GM18519 (cell line): ENCODE measurements around the gene SLC24A4.

Experiments
- ATAC-seq: cut with Tn5 transposase; IDR thresholded peaks from one replicate; pipeline ENCODE4 v1.9.1; 2021; ENCODE audit warnings: mild to moderate bottlenecking, moderate library complexity; ENCODE audit not compliant: unreplicated experiment, low FRiP score

The SLC24A4 gene

DNA sequence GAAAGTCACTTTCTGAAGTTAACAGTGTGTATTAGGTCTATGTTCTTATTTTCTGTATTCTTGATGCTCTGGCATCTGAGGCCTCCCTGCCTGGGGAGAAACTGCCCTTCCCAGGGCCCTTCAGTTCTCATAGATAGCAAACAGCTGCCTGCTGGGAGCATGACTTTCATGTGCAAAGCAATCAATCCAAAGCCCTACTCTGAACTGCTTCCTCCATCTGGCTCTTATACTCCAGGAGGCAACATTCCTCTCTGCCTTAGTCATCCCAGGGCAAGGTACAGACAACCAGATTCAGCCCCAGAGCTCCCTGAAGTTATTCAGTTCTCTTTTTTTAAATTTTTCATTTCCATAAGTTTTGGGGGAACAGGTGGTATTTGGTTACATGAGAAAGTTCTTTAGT is 149.0 kb downstream of the SLC24A4 start:
- ATAC-seq, result no peak

- ATAC-seq, result no peak
Measured at GRCh38 chr14:92472860-92473259, 149.9 kb downstream of the SLC24A4 start.

GRCh38 chr14:92473261-92473968 is 150.4 kb downstream of the SLC24A4 start:
- ATAC-seq, result no peak

- no peak for ATAC-seq
Measured at GRCh38 chr14:92473969-92474535, 151.1 kb downstream of the SLC24A4 start.

DNA sequence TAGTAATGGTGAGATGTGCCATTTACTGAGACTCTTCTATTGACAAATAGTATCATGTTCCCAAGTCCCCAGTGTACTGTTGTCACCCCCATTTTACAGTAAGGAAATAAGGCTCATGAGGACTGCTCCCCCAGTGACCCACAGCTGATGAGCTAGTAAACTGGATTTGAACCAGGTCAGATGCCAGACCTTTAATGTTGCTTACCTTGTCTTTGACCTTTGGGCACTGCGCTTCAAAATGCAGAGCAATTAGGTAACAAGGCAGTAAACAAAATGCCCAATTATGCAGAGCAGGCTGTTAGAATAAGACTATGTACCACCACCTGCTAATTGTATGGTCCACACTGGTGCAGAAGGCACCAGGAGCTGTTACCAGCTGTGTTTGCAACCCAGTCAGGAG is 152.1 kb downstream of the SLC24A4 start:
- ATAC-seq, result no peak

DNA sequence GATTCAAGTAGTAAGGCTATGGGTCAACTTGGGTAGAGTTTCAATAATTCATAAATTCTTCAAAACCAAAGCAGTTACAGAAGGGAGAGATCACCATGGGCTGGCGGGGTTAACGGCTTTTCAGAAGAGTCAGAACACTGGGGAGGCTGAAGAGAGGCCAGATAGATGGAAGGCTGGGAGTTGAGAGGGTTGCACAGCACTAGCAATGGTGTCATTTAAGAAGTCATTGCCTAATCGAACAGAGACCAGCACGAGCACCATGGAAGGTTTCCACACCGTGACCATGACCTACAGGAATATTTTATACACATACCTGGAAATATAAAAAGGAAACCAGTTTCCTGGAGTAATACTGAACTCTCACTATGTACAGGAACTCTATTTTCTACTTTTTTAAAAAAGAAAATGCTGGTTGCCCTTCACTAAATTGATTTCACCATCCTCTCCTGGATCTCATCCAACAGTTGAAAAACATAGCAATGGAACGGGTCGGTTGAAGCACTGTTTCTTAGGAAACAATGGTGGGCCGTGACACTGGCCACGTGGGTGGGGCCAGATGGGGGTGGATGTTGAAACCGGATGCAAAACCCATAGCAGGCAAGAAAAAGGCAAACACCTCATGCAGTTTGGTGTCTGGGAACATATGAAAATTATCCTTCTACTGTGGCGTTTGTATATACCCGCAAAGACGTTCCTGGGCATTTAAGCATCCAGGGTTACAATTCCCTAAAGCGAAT is 152.7 kb downstream of the SLC24A4 start:
- no peak for ATAC-seq

- no peak for ATAC-seq
Measured at GRCh38 chr14:92480856-92481255, 157.9 kb downstream of the SLC24A4 start.

DNA sequence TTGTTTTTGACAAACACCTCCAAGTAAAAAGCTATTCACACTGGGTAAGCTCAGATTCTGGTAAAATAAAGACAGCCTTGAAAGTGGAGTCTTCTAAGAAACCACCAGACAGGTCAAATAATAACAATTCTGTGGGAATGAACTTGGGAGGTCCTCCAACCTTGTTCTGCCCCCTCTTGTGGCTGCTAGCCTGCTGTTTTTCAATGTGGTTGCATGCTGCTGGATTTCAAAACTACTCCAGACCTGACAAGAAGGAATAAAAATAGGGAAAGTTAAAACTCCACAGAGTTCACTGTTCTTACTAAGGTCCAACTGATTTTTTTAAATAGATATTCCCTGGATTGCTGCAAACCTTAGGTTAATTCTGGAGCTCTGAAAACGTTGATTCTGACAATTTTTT is 158.4 kb downstream of the SLC24A4 start:
- ATAC-seq, result no peak

DNA sequence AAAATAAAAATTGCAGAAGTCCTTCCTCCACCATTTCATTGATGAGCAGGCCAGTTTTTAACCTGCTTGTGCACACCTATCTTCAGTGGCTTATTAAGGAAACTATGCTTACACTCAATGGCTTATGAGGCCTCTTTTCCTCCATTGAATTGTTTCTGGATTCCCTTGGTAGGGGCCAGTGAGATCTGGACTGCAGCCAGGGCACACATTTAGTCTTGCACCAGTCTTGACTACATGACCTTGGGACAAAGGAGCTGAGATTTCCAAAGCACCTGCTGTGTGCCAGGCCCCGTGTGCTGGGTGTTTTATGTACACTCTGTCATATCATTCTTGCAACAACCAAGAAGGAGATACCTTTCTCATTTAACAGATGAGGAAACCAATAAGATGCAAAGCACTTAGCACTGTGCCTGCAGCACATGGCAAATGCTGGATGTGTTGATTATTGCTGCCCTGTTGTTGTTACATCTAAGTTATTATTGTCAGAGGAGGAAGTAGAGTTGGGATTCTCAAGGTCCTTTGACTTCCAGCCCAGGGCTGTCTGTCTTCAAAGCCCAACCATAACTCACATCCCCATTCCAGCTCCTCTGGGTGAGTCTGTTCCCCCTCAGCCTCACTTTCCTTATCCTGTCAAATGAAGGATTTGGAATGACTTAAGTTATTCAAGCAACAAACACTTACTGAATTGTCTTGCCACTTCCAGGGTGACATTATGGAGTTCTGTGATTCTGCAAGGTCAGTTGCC is 159.0 kb downstream of the SLC24A4 start:
- no peak for ATAC-seq

DNA sequence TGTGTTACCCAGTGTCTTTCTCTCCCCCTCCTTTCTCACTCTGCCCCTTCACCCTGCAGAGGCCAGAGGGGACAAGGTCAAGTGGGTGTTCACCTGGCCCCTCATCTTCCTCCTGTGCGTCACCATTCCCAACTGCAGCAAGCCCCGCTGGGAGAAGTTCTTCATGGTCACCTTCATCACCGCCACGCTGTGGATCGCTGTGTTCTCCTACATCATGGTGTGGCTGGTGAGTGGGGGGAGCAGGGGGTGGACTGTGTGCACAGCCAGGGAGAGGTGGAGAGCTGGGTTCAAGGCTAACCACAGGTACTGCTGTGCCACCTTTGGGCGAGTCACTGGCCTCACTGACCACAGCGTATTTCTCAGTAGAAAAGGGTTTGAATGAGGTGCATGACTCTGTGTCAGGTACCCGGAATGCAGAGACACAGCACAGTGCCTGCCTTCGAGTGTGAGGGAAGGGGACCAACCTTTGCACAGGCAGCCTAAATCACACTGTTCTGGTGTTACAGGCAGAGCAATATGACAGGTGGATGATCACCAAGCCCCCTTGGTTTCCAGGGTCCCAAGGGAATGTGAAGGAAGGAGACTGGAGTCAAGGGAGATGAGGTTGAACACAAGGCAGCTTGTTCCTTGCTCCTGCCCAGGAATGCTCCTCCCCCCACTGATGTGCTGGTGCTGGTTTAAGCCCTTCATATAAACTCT is 159.8 kb downstream of the SLC24A4 start:
- ATAC-seq, result no peak

GRCh38 chr14:92484132-92484823 is 161.3 kb downstream of the SLC24A4 start:
- ATAC-seq, result no peak

GRCh38 chr14:92486881-92487280 is 163.9 kb downstream of the SLC24A4 start:
- no peak for ATAC-seq

DNA sequence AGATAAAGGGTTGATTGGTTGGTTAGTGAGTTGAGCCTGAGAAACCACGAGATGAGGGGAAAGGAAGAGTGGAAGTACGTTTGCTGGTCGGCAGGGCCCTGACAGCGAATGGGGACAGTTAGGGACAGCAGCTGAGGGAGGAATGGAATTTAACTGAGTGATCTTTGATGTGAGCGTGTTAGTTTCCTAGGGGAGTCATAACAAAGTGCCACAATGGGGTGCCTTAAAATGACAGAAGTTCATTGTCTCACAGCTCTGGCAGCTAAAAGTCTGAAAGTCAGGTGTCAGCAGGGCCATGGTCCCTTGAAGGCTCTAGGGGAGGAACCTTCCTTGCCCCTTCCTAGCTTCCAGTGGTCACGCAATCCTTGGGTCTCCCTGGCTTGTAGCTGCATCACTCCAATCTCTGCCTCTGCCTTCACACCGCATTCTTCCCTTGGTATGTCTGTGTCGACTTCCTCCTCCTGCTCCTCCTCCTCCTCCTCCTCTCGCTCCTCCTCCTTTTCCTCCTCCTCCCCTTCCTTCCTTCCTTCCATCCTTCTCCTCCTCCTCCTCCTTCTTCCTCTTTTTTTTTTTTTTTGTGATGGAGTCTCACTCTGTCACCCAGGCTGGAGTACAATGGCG is 164.7 kb downstream of the SLC24A4 start:
- no peak for ATAC-seq

- no peak for ATAC-seq
Measured at GRCh38 chr14:92489394-92490238, 166.7 kb downstream of the SLC24A4 start.

DNA sequence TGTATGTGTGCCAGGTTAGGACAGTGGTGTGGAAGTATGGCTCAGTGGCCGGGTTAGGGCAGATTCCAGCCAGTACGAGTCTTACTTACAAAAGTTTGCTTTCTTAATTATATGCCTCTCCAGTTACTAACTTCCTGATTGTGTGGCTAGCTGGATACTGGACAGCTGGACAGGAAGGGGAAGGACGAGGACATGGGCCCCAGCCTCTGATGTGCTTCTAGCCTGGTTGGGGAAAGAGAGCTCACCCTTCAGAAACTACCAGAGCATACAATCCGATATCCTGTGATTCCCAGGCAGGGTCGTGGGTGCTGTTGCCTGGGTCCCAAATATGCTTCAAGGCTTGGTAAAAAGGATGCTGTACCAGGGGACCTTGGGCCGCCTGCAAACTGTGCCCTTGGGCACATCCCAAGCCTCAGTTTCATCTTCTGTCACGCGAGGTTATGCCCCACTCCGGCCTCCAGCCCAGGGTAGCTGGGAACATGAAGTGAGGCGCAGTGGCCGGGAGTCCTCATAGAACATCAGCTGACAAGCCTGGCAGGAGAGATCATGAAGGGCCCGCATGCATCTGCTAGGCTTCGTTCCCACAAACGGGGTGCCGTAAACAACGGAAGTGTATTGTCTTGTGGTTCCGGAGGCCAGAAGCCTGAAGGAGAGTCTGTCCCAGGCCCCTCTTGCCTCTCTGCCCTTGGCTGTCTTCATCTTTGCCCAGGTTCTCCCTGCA is 167.4 kb downstream of the SLC24A4 start:
- ATAC-seq, result no peak

- no peak for ATAC-seq
Measured at GRCh38 chr14:92491782-92492181, 168.8 kb downstream of the SLC24A4 start.

- ATAC-seq, result no peak
Measured at GRCh38 chr14:92492258-92492657, 169.3 kb downstream of the SLC24A4 start.

GRCh38 chr14:92493024-92493423 is 170.1 kb downstream of the SLC24A4 start:
- ATAC-seq, result no peak
